IMR-90 (cell line): ENCODE measurements around the gene FMN1. TPM values are rescaled to one million over a fixed set of nuclear protein-coding genes. Genes with fewer than 3 reads are reported as not detected.

Experiments
- ATAC-seq: fragments of 200-7000 bp; cut with Tn5 transposase; 2 replicates; pipeline ENCODE4 v1.9.1; 2020; ENCODE audit warnings: low read depth, mild to moderate bottlenecking, moderate library complexity
- BruUV-seq: library from RNA; stranded (reverse); fragments of 400-500 nt; replicated peaks from 2 replicates; lab custom pipeline; 2021; lab: Mats Ljungman, UMichigan
- CTCF ChIA-PET: fragments of 300-600 bp; formaldehyde crosslinking; extraction: SDS; loops from one replicate; lab custom pipeline; 2021; ENCODE audit warnings: antibody characterized with exemption; lab: Yijun Ruan, JAX
- POLR2A ChIA-PET: fragments of 300-600 bp; sonication (Branson Sonifier 250); formaldehyde crosslinking; loops from one replicate; lab custom pipeline; 2022; ENCODE audit warnings: antibody characterized with exemption; ENCODE audit not compliant: unreplicated experiment; lab: Charles Lee
- DNase-seq: peaks from one replicate; pipeline ENCODE4 v3.0.0; 2013
- H2AFZ ChIP-seq: replicated peaks from 2 replicates; pipeline ENCODE3; 2013; ENCODE audit warnings: low read length, mild to moderate bottlenecking; ENCODE audit not compliant: poor library complexity
- H2AK5ac ChIP-seq: 2 replicates; pipeline ENCODE4 v1.6.1; 2013; ENCODE audit warnings: low read depth, low read length, inconsistent platforms
- H2AK9ac ChIP-seq: replicated peaks from 2 replicates; pipeline ENCODE3; 2013; ENCODE audit warnings: mild to moderate bottlenecking, low read depth, low read length, moderate library complexity; ENCODE audit not compliant: poor library complexity
- H2BK120ac ChIP-seq: 2 replicates; pipeline ENCODE4 v1.6.1; 2013; ENCODE audit warnings: low read depth, low read length, inconsistent platforms
- H2BK15ac ChIP-seq: 3 replicates; pipeline ENCODE4 v1.6.1; 2013; ENCODE audit warnings: low read depth, low read length, inconsistent platforms
- H2BK20ac ChIP-seq: 2 replicates; pipeline ENCODE4 v1.6.1; 2013; ENCODE audit warnings: low read depth, mild to moderate bottlenecking, inconsistent platforms, low read length, moderate library complexity
- H2BK5ac ChIP-seq: 2 replicates; pipeline ENCODE4 v1.6.1; 2013; ENCODE audit warnings: mild to moderate bottlenecking, low read depth, low read length, inconsistent platforms; ENCODE audit not compliant: poor library complexity, severe bottlenecking
- H3K14ac ChIP-seq: replicated peaks from 2 replicates; pipeline ENCODE4 v1.6.1; 2013; ENCODE audit warnings: low read depth, low read length, inconsistent platforms
- H3K18ac ChIP-seq: 2 replicates; pipeline ENCODE4 v1.6.1; 2013; ENCODE audit warnings: low read depth, low read length, control low read depth
- H3K23ac ChIP-seq: 2 replicates; pipeline ENCODE4 v1.6.1; 2013; ENCODE audit warnings: low read depth, low read length, inconsistent platforms
- H3K27ac ChIP-seq: 2 replicates; pipeline ENCODE4 v1.5.1; 2013; ENCODE audit warnings: mild to moderate bottlenecking, control low read depth, low read length; ENCODE audit not compliant: insufficient read depth
- H3K27me3 ChIP-seq: 2 replicates; pipeline ENCODE4 v1.6.1; 2013; ENCODE audit warnings: low read length; ENCODE audit not compliant: control insufficient read depth, insufficient read depth
- H3K36me3 ChIP-seq: 2 replicates; pipeline ENCODE4 v1.6.1; 2013; ENCODE audit warnings: low read length, mixed read lengths; ENCODE audit not compliant: control insufficient read depth, insufficient read depth
- H3K4ac ChIP-seq: 2 replicates; pipeline ENCODE4 v1.6.1; 2013; ENCODE audit warnings: low read depth, low read length, inconsistent platforms
- H3K4me1 ChIP-seq: 2 replicates; pipeline ENCODE4 v1.6.1; 2013; ENCODE audit warnings: low read length, mixed read lengths; ENCODE audit not compliant: control insufficient read depth, insufficient read depth
- H3K4me2 ChIP-seq: 2 replicates; pipeline ENCODE4 v1.6.1; 2013; ENCODE audit warnings: low read depth, mild to moderate bottlenecking, control low read depth, low read length, moderate library complexity
- H3K4me3 ChIP-seq: 2 replicates; pipeline ENCODE4 v1.5.1; 2013; ENCODE audit warnings: low read depth, mild to moderate bottlenecking, control low read depth, low read length, moderate library complexity; ENCODE audit not compliant: insufficient read depth
- H3K56ac ChIP-seq: 2 replicates; pipeline ENCODE4 v1.6.1; 2013; ENCODE audit warnings: low read length, inconsistent platforms; ENCODE audit not compliant: insufficient read depth; ENCODE audit errors: extremely low read depth
- H3K79me1 ChIP-seq, 2 experiments: 2 replicates each; pipeline ENCODE4 v1.6.1; 2013; ENCODE audit warnings: low read length in 2 of 2, inconsistent platforms in 1 of 2, low read depth in 1 of 2
- H3K9ac ChIP-seq: 2 replicates; pipeline ENCODE4 v1.6.1; 2013; ENCODE audit warnings: low read depth, low read length, control low read depth
- H3K9me1 ChIP-seq: 2 replicates; pipeline ENCODE4 v1.6.1; 2013; ENCODE audit warnings: low read length, inconsistent platforms; ENCODE audit not compliant: insufficient read depth
- H3K9me3 ChIP-seq: 2 replicates; pipeline ENCODE4 v1.6.1; 2013; ENCODE audit warnings: low read length; ENCODE audit not compliant: control insufficient read depth, insufficient read depth
- H4K20me1 ChIP-seq: 2 replicates; pipeline ENCODE4 v1.6.1; 2013; ENCODE audit warnings: low read length, inconsistent platforms; ENCODE audit not compliant: insufficient read depth
- H4K5ac ChIP-seq: 2 replicates; pipeline ENCODE4 v1.6.1; 2013; ENCODE audit warnings: mild to moderate bottlenecking, low read depth, low read length, control low read depth
- H4K8ac ChIP-seq, 2 experiments: 2 replicates each; pipeline ENCODE4 v1.6.1; 2013; ENCODE audit warnings: low read depth in 2 of 2, low read length in 2 of 2, control low read depth in 1 of 2, inconsistent platforms in 1 of 2
- H4K91ac ChIP-seq: 2 replicates; pipeline ENCODE4 v1.6.1; 2013; ENCODE audit warnings: low read depth, low read length, inconsistent platforms; ENCODE audit not compliant: insufficient read depth
- CEBPB ChIP-seq: IDR thresholded peaks from 2 replicates; pipeline ENCODE4 v1.6.1; 2012; ENCODE audit warnings: low read depth, low read length, improper control_type of control experiment
- ELK1 ChIP-seq: fragments of 150-350 bp; IDR thresholded peaks from 2 replicates; pipeline ENCODE4 v1.6.1; 2016; ENCODE audit warnings: low read depth, mild to moderate bottlenecking, low read length, moderate library complexity, borderline replicate concordance
- FOS ChIP-seq: fragments of 150-350 bp; IDR thresholded peaks from 2 replicates; pipeline ENCODE4 v1.6.1; 2016; ENCODE audit warnings: low read depth, low read length
- MAZ ChIP-seq: IDR thresholded peaks from 2 replicates; pipeline ENCODE4 v1.6.1; 2012; ENCODE audit warnings: low read depth, mild to moderate bottlenecking, low read length, improper control_type of control experiment, moderate library complexity, borderline replicate concordance
- MXI1 ChIP-seq: IDR thresholded peaks from 2 replicates; pipeline ENCODE4 v1.6.1; 2012; ENCODE audit warnings: low read depth, mild to moderate bottlenecking, low read length, moderate library complexity, borderline replicate concordance
- NFE2L2 ChIP-seq: fragments of 150-350 bp; IDR thresholded peaks from 2 replicates; pipeline ENCODE4 v1.6.1; 2016; ENCODE audit warnings: low read depth, mild to moderate bottlenecking, low read length
- RAD21 ChIP-seq: IDR thresholded peaks from 2 replicates; pipeline ENCODE4 v1.6.1; 2012; ENCODE audit warnings: low read length, improper control_type of control experiment
- RFX5 ChIP-seq: IDR thresholded peaks from 2 replicates; pipeline ENCODE4 v1.8.0; 2012; ENCODE audit warnings: low read depth, mild to moderate bottlenecking, low read length, moderate library complexity
- WGBS, 2 experiments: methylation state at CpG; one replicate each; pipeline versions ENCODE4 v1.1.5 to v1.1.7; 2013; ENCODE audit warnings: missing lambda C conversion rate in 2 of 2; ENCODE audit not compliant: insufficient read length in 1 of 2; ENCODE audit errors: extremely low coverage in 2 of 2; 5-methylcytosine and 5-hydroxymethylcytosine counted together
- dilution Hi-C: fragments of 300-500 bp; cut with HindIII; formaldehyde crosslinking; loops from one replicate; pipeline ENCODE4 v1.14.3; 2018; ENCODE audit warnings: low sequenced_read_pairs; ENCODE audit not compliant: unreplicated experiment
- in situ Hi-C: fragments of 300-500 bp; cut with MboI; formaldehyde crosslinking; loops from 3 replicates; pipeline ENCODE4 v1.14.3; 2019; ENCODE audit warnings: low sequenced_read_pairs, inconsistent platforms, mixed read lengths
- intact Hi-C: fragments of 100-400 bp; cut with micrococcal nuclease; formaldehyde crosslinking; loops from 2 replicates; pipeline ENCODE4 v1.10.0; 2022
- polyA plus RNA-seq, 3 experiments: library from polyadenylated mRNA; depleted of rRNA; stranded (reverse); fragments of >200 nt; gene quantifications; 2 replicates each; pipeline ENCODE4 v1.2.3, GENCODE V29; 2012; ENCODE audit warnings: low replicate concordance in 1 of 3
- total RNA-seq: library from RNA; depleted of rRNA; stranded (reverse); fragments of >200 nt; gene quantifications from 2 replicates; pipeline ENCODE4 v1.2.3, GENCODE V29; 2012
- TF ChIP-seq, protein P1 (sequence below): conservative IDR thresholded peaks from 2 replicates; pipeline ENCODE4 v1.5.1; 2012; ENCODE audit warnings: mild to moderate bottlenecking, low read depth, low read length, improper control_type of control experiment
- TF ChIP-seq, protein P2 (sequence below): fragments of 150-350 bp; IDR thresholded peaks from 2 replicates; pipeline ENCODE4 v1.6.1; 2017; ENCODE audit warnings: mild to moderate bottlenecking, antibody characterized with exemption, low read length, low read depth

Gene FMN1
- total and polyA plus RNA-seq, 2 of the 4 experiments (the other 2 are of a cell fraction): 7.3 to 17.6 TPM

GRCh38 chr15:32775103-32775502, 419.4 kb downstream of the FMN1 start:
- no peak overlapping the region for H3K9ac ChIP-seq
- DNase-seq: no peak
- BruUV-seq: no TSS peak
- peak overlapping the region; percentile 100 for H2AK5ac ChIP-seq
- peaks cover 16% of the 10 kb centered on the region for H3K4me1 ChIP-seq
- intact Hi-C loops: no loop called here
- no peak overlapping the region for H3K4me2 ChIP-seq
- H3K18ac ChIP-seq: peak overlapping the region; percentile 98; the same call in 1 of the 2 replicates
- H3K56ac ChIP-seq: peak overlapping the region; percentile 97; the same call in 1 of the 2 replicates
- peak overlapping the region; percentile 68 for H3K27ac ChIP-seq
- peaks cover 10% of the 10 kb centered on the region for H3K36me3 ChIP-seq
- TF ChIP-seq MXI1 (no peak), FOS (no peak), ELK1 (no peak), MAZ (no peak), RFX5 (no peak), NFE2L2 (no peak), CEBPB (no peak), RAD21 (no peak)
- TF ChIP-seq, protein P1, sequence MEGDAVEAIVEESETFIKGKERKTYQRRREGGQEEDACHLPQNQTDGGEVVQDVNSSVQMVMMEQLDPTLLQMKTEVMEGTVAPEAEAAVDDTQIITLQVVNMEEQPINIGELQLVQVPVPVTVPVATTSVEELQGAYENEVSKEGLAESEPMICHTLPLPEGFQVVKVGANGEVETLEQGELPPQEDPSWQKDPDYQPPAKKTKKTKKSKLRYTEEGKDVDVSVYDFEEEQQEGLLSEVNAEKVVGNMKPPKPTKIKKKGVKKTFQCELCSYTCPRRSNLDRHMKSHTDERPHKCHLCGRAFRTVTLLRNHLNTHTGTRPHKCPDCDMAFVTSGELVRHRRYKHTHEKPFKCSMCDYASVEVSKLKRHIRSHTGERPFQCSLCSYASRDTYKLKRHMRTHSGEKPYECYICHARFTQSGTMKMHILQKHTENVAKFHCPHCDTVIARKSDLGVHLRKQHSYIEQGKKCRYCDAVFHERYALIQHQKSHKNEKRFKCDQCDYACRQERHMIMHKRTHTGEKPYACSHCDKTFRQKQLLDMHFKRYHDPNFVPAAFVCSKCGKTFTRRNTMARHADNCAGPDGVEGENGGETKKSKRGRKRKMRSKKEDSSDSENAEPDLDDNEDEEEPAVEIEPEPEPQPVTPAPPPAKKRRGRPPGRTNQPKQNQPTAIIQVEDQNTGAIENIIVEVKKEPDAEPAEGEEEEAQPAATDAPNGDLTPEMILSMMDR: no peak
- TF ChIP-seq, protein P2, sequence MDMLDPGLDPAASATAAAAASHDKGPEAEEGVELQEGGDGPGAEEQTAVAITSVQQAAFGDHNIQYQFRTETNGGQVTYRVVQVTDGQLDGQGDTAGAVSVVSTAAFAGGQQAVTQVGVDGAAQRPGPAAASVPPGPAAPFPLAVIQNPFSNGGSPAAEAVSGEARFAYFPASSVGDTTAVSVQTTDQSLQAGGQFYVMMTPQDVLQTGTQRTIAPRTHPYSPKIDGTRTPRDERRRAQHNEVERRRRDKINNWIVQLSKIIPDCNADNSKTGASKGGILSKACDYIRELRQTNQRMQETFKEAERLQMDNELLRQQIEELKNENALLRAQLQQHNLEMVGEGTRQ: no peak
- in situ Hi-C loops: no loop called here
- peak overlapping the region; percentile 99; the same call in 1 of the 2 replicates for H4K5ac ChIP-seq
- peak overlapping the region; percentile 100 for H3K4ac ChIP-seq
- no peak overlapping the region for H3K4me3 ChIP-seq
- no CpG with 5 or more reads among the region's 3 CpGs for WGBS, 2 experiments
- H3K9me1 ChIP-seq: peaks cover 23% of the 10 kb centered on the region
- H3K27me3 ChIP-seq: no peaks in the 10 kb centered on the region
- H2BK20ac ChIP-seq: peak overlapping the region; percentile 100
- peaks cover 2% of the 10 kb centered on the region; the same call in 1 of the 2 replicates for H3K9me3 ChIP-seq
- ChIA-PET POLR2A (no interaction called here), CTCF (no interaction called here)
- ATAC-seq: no peak
- peak overlapping the region; percentile 93 to 95 for H4K8ac ChIP-seq
- no peaks in the 10 kb centered on the region for H4K20me1 ChIP-seq
- peak overlapping the region; percentile 97 for H3K23ac ChIP-seq
- H2BK120ac ChIP-seq: peak overlapping the region; percentile 100
- H2BK15ac ChIP-seq: peak overlapping the region; percentile 100
- peak overlapping the region; percentile 100 for H4K91ac ChIP-seq
- H2AFZ ChIP-seq: no peak overlapping the region
- H2AK9ac ChIP-seq: no peak overlapping the region
- H3K79me1 ChIP-seq: peaks cover 35 to 56% of the 10 kb centered on the region in 2 experiments
- peak overlapping the region; percentile 100 for H3K14ac ChIP-seq
- dilution Hi-C loops: no loop called here
- H2BK5ac ChIP-seq: peak overlapping the region; percentile 99
